GM18868 (cell line): ENCODE data around the gene MORN1.

ENCODE experiments used
- ATAC-seq: cut with Tn5 transposase; IDR thresholded peaks from one replicate; pipeline ENCODE4 v1.9.1; 2021; ENCODE audit warnings: mild to moderate bottlenecking, moderate library complexity; ENCODE audit not compliant: unreplicated experiment

The MORN1 gene

GRCh38 chr1:2311184-2312032 is 79.9 kb downstream of the MORN1 start:
- no peak for ATAC-seq

DNA sequence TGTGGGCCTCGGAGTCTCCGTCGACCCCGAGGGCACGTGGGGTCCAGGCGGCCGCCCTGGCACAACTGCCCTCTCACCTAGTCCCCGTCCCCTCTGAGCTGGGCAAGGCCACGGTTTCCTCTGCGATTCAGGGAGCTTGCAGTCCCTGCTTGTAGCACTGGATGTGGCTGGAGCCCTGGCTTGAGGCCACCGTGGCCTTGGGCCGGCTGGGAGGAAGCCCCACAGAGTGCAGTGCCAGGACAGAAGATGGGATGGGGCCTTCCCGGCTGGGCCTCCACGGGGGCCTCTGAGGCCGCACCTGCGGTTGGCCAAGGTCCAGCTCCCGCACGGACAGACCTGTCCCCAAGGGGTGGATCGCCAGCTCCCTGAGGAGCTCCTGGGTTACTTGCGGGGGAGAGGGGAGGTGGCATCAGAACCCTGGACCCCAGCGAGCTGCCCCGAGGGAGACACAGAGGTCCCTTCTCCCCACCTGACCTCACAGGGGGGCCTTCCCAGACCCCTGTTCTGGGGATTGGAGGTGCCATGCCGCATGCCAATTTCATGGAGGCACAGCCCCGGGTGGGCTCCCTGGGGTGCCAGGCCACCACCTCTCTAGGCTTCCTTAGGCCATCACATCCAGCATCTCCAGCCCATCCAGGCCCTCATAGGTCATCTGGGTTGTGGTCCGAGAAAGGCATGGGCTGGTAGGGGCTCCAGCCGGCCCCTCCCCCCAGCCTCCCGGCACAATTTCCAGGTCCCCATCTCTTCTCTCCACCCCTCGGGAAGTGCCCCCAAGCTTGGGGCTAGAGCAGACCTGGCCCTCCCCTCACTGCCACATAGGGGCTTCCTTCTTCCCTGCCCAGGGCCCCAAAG is 80.8 kb downstream of the MORN1 start:
- no peak for ATAC-seq

GRCh38 chr1:2308844-2309243 is 82.5 kb downstream of the MORN1 start:
- ATAC-seq = no peak

- ATAC-seq = no peak
Measured at GRCh38 chr1:2307972-2308371, 83.4 kb downstream of the MORN1 start.

DNA sequence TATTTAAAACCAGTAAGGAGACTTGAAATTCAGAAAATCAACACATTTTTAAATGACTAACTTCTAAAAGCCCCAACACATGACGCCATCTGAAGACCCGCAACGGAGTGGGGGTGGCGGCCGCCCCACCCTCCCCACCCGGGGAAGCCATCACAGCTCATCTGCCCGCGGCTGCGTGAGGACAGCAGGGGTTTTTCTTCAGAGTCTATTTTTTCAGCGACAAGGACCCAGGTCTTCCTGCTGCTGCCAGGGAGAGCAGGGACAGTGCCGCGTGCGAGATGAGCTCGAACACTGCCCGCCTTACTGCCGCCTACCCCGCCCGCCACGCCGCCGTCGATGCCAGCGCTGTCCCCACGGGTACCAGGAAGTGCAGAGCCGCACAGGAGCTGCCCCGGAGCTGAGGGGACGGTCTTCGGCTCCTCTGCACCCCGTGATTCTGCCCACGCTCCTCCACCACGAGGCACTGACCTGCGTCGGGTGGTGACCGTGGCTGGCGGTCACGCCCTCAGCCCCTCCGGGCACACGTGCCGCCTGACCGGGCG is 84.2 kb downstream of the MORN1 start:
- ATAC-seq = no peak

DNA sequence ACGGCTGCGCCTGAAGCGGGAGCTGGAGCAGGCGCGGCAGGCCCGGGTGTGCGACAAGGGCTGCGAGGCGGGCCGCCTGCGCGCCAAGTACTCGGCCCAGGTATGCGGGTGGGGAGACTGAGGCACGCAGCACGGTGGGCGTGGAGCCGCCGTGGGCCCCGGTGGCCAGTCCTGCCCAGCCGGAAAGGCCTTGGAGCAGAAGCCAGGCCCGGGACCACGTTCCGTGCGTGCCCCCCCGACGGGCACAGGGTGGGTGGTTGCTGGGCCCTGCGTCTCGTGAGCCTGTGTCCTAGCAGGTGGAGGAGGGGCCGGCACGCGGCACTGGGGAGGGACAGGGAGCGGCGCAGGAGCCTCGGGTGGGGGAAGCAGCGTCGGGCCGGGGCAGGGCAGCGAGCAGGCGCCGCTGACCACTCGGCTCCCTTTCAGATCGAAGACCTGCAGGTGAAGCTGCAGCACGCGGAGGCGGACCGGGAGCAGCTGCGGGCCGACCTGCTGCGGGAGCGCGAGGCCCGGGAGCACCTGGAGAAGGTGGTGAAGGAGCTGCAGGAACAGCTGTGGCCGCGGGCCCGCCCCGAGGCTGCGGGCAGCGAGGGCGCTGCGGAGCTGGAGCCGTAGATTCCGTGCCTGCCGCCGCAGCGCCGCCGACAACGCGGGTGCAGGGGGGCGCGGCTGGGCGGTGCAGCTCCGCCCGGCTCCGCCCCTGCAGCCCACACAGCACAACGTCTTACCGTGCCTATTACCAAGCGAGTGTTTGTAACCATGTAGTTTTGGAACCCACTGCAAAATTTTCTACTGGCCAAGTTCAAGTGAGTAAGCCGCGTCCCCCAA is 85.0 kb downstream of the MORN1 start:
- ATAC-seq = no peak

GRCh38 chr1:2304921-2305681 is 86.3 kb downstream of the MORN1 start:
- ATAC-seq = no peak

DNA sequence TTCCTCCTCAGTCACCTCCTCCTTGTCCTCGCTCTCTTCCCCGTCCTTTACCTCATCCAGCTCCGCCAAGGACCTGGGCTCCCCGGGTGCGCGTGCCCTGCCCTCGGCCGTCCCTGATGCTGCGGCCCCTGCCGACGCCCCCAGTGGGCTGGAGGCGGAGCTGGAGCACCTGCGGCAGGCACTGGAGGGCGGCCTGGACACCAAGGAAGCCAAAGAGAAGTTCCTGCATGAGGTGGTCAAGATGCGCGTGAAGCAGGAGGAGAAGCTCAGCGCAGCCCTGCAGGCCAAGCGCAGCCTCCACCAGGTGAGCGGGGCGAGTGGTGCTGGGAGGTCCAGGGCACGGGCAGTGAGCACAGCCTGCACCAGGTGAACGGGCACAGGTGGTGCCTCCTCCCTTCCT is 87.1 kb downstream of the MORN1 start:
- no peak for ATAC-seq

DNA sequence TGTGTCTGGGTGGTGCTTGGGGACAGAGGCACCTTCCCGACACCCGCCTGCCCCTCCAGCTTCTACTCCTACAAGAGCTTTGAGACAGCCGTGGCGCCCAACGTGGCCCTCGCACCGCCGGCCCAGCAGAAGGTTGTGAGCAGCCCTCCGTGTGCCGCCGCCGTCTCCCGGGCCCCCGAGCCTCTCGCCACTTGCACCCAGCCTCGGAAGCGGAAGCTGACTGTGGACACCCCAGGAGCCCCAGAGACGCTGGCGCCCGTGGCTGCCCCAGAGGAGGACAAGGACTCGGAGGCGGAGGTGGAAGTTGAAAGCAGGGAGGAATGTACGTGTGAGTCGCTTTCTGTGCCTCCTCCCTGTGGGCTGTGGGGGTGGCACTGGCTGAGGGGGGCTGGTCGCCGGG is 87.6 kb downstream of the MORN1 start:
- no peak for ATAC-seq

DNA sequence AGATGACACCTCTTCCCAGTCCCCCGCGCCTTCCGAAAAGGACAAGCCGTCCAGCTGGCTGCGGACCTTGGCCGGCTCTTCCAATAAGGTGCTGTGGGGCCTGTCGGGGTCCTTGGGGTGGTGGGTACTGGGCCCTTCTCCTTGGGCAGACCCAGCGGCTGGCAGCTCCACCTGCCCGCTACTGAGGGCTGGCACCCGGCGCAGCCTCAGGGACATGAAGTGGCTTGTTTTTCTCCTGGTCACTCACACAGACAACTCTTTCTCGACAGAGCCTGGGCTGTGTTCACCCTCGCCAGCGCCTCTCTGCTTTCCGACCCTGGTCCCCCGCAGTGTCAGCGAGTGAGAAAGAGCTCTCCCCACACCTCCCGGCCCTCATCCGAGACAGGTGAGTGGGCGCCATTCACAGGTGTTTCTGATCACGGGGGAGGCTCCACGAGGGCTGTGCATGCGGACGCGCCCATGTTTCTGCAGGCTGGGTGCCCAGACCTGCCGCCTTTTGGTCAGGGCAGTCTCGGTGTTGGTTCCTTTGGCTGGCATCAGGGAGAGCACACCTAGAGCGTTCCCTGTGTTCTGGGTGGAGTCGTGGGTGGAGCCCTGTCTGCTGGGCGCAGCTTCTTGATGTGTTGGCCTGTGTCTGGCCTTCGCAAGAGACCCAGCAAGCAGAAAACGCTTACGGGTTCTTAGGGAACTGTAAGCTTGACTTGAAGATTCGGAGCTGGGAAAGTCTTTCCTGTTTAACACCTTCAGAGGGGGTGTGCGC is 88.2 kb downstream of the MORN1 start:
- no peak for ATAC-seq

- ATAC-seq = no peak
Measured at GRCh38 chr1:2302292-2302925, 88.9 kb downstream of the MORN1 start.

- ATAC-seq = no peak
Measured at GRCh38 chr1:2301607-2302291, 89.6 kb downstream of the MORN1 start.

DNA sequence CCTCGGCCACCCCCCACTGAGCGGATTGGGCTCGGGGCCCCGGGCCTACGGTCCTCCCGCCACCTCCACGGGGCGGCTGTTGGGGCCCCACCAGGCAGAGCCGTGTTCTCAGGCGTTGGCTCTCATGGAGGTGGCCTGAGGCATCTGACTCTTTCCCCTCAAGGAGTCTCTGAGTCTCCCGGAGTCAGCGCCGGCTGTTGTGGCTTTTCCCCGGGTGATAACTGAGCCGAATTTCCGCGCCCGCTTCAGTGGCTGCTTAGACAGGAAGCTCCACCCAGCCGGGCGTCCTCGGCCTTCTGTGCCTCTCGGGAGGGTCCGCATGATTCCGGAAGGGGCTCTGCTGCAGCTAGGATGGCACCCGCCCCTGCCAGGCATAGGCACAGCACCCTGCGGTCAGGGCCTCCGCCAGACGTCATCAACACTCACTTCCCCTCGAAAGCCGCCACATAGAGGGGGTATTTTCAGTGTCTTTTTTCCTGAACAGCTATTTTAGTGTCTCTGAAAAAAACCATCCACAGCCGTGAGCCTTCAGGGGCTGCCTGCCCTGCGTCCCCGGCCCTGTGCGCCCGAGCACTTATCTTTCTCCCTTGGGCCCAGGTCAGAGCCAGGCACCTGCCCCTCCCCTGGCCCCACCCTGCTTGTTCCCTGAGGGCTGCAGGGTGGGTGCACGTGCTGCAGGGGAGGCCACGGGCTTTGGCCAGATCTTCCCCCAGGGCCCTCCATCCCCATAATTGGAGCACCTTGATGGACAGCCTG is 90.3 kb downstream of the MORN1 start:
- ATAC-seq = peak; percentile 53

DNA sequence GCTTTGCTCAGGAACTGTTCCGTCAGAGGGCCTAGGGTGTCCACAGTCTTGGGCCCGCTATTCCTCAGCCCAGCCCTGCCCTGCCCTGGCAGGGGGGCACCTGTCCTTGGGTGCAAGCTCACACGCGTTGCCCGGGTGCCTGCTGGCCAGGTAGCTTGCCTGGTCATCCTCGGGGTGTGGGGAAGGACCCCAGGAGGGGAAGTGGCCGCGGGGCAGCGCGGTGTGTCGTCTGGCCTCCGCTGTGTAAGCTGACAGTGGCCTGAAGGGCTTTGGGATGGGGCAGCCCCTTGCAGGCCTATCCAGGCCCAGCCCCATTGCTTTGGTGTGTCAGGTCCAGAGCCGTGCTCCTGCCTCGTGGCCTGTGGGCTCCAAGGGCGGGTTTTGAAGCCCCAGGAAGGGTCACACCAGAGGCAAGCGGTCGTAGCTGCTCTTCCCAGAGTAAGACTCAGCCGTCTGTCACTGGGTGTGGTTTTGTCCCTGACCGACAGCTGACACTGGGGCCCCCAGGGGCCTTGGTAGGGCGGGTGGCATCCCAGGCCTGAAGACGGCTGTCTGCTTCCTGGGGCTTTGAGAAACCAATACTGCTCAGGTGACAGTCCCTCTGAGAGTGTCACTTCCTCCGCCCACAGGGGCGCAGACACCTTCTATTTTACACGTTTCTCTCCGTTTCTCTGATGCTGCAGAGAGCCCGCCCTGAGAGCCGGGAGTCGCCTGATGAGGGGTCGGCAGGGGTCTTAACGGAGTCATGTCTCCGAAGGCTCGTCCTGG is 91.2 kb downstream of the MORN1 start:
- peak; percentile 79 for ATAC-seq

DNA sequence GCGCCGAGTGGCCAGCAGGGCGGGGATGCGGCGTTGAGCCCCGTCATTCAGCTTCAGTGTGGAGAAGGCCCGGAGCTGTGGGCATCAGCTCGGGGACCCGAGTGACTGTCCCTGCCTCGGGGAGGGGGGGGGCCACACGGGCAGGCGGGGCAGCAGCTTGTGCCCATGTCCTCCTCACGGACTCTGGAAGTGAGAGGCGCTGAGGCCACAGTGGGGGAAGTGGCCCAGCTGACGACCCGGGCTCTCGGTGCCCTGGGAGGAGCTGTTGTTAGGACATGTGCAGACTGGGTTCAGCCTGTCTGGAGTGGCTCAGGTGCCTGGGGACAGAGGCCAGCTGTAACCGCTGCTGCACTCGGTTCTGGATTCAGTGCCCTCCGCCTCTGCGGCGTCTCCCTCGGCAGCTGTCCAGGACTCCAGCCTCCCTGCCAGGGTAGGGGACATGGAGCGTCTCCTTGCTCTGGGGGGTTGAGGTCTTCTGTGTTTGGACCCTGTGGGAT is 92.2 kb downstream of the MORN1 start:
- no peak for ATAC-seq

- ATAC-seq = no peak
Measured at GRCh38 chr1:2298685-2299084, 92.7 kb downstream of the MORN1 start.
